HL-60 (cell line): ENCODE results near the gene RSPH9.

Experiments used
- DNase-seq, 2 experiments: peaks; one replicate each; pipeline ENCODE4 v3.0.0-alpha.2; 2010 to 2020; ENCODE audit warnings: low read depth in 1 of 2, low spot score in 1 of 2
- H3K27ac ChIP-seq: fragments of 250-450 bp; sonication (Bioruptor Pico); replicated peaks from 2 replicates; pipeline ENCODE4 v1.5.1; 2020; ENCODE audit warnings: mild to moderate bottlenecking, moderate library complexity
- H3K27me3 ChIP-seq: fragments of 250-450 bp; sonication (Bioruptor Pico); 2 replicates; pipeline ENCODE4 v1.5.1; 2021; ENCODE audit warnings: mild to moderate bottlenecking, moderate library complexity; ENCODE audit not compliant: insufficient read depth, poor library complexity, severe bottlenecking
- H3K4me3 ChIP-seq: replicated peaks from 2 replicates; pipeline ENCODE4 v1.5.1; 2011; ENCODE audit warnings: mild to moderate bottlenecking, control low read depth, low read length; ENCODE audit not compliant: insufficient read depth
- GABPA ChIP-seq: IDR thresholded peaks from 2 replicates; pipeline ENCODE4 v1.6.1; 2012; ENCODE audit warnings: low read depth
- POLR2AphosphoS5 ChIP-seq: IDR thresholded peaks from 2 replicates; pipeline ENCODE4 v1.6.1; 2012; ENCODE audit warnings: low read depth
- REST ChIP-seq: IDR thresholded peaks from 2 replicates; pipeline ENCODE4 v1.6.1; 2012; ENCODE audit warnings: low read depth; ENCODE audit not compliant: insufficient replicate concordance
- SPI1 ChIP-seq: IDR thresholded peaks from 2 replicates; pipeline ENCODE4 v1.6.1; 2012; ENCODE audit warnings: low read depth, mild to moderate bottlenecking, borderline replicate concordance
- TF ChIP-seq, protein P1 (sequence below): IDR thresholded peaks from one replicate; pipeline ENCODE4 v1.5.1; 2011; ENCODE audit warnings: low read length, control low read depth, inconsistent platforms; ENCODE audit not compliant: insufficient read depth

Gene RSPH9

DNA sequence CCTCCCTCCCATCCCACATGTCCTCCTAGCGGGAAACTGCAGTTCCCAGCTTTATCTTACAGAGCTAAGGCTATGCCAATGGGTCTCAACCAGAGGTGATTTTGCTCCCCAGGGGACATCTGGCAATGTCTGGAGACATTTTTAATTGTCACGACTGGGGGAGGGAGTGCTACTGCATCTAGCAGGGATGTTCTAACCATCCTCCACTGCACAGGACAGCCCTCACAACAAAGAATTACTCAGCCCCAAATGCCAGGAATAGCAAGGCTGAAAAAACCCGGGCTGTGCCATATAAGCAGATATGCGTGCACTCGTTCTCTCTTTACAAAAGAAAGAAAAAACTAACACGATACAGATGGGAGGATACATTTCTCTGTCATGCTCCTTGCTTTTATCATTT, 34.2 kb downstream of the RSPH9 start:
- TF ChIP-seq GABPA = no peak
- TF ChIP-seq REST = no peak
- no peak for TF ChIP-seq SPI1
- TF ChIP-seq, protein P1, sequence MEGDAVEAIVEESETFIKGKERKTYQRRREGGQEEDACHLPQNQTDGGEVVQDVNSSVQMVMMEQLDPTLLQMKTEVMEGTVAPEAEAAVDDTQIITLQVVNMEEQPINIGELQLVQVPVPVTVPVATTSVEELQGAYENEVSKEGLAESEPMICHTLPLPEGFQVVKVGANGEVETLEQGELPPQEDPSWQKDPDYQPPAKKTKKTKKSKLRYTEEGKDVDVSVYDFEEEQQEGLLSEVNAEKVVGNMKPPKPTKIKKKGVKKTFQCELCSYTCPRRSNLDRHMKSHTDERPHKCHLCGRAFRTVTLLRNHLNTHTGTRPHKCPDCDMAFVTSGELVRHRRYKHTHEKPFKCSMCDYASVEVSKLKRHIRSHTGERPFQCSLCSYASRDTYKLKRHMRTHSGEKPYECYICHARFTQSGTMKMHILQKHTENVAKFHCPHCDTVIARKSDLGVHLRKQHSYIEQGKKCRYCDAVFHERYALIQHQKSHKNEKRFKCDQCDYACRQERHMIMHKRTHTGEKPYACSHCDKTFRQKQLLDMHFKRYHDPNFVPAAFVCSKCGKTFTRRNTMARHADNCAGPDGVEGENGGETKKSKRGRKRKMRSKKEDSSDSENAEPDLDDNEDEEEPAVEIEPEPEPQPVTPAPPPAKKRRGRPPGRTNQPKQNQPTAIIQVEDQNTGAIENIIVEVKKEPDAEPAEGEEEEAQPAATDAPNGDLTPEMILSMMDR = no peak
- DNase-seq = no peak
- no peak overlapping the region for H3K27ac ChIP-seq
- H3K4me3 ChIP-seq = no peak overlapping the region
- no peaks in the 10 kb centered on the region for H3K27me3 ChIP-seq

DNA sequence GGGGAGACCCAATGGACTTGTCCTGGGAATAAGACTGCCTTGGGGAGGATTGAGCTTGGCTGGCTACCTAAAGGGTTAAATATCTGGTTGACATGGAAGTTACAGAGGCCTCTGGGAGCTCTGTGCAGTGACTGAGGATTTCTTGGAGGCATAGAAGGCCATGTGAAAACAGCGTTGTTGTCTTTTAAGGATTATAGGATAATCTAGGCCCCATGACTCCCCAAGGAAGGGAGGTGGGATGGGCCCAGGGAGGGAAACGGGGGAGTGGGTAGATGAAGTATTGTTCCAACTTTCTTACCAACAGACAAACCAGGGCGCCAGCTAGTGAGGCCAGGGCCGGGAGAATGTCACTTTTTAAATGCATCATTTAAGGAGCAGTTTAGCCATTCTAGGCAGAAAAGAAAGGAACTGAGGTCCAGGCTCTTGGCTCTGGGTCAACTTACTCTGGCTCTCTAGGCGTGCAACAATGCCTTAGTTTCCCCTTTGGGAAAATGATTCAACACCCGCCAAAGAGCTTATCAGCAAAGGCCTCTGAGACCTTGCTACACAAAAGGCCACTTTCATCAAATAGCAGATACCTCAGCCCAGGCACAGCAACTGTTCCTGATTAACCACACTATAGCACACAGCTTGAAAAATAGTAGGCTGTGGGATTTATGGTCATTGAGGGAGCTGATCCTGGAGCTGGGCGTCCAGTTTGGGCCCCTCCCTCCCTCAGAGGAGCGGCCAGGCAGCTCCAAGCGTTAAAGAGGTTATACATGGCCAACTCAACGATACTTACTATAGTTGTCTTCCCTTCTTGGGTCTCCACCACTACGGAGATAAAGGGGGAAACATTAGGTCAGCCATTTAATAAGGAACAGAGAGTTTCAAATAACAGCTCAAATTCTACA, 35.7 kb downstream of the RSPH9 start:
- H3K27me3 ChIP-seq = no peaks in the 10 kb centered on the region
- H3K27ac ChIP-seq = no peak overlapping the region
- no peak for TF ChIP-seq REST
- no peak for TF ChIP-seq GABPA
- TF ChIP-seq POLR2AphosphoS5 = no peak
- no peak for TF ChIP-seq SPI1
- TF ChIP-seq, protein P1 = no peak
- H3K4me3 ChIP-seq = no peak overlapping the region
- no peak for DNase-seq

DNA sequence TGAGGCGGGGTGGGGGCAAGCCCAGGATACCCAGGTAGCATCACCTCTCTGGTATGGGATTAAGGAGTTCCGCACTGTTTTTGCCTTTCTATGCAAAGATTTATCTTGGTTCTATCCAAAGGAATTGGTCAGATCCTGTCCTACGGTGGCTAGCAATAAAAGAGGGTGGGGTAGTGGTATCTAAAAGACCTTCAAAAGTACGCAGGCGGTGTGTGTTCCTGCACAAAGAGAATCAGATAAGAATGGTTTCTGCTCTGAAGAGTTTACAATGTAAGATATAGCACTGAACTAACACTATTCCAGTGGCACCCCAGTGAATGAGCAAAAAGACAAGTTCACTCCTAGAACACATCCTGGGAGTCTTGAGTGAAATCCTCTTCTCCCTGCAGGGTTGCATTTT, 36.5 kb downstream of the RSPH9 start:
- TF ChIP-seq GABPA = no peak
- TF ChIP-seq SPI1 = no peak
- TF ChIP-seq POLR2AphosphoS5 = no peak
- TF ChIP-seq REST = no peak
- TF ChIP-seq, protein P1 = no peak

More for the DNA sequence above, 36.5 kb downstream of the RSPH9 start:
- DNase-seq = no peak
- no peak overlapping the region for H3K4me3 ChIP-seq
- no peaks in the 10 kb centered on the region for H3K27me3 ChIP-seq
- no peak overlapping the region for H3K27ac ChIP-seq
